SK-N-SH treated with all-trans-retinoic acid at 6 μM for 48 hours (cell line): ENCODE data around the gene OR1K1.

ENCODE experiments used
- ATAC-seq: fragments of 200-7000 bp; cut with Tn5 transposase; 3 replicates; pipeline ENCODE4 v1.9.1; 2020; ENCODE audit warnings: mild to moderate bottlenecking, moderate library complexity
- ARNTL ChIP-seq: fragments of 450-650 bp; formaldehyde crosslinking; IDR thresholded peaks from 2 replicates; pipeline ENCODE4 v1.5.0; 2020; ENCODE audit warnings: low read depth, mild to moderate bottlenecking, moderate library complexity, borderline replicate concordance
- BACH2 ChIP-seq: fragments of 250-450 bp; sonication (Bioruptor Pico); IDR thresholded peaks from 2 replicates; pipeline ENCODE4 v1.9.0; 2021; ENCODE audit warnings: mild to moderate bottlenecking, borderline replicate concordance
- CREB5 ChIP-seq: fragments of 250-450 bp; sonication (Bioruptor Pico); IDR thresholded peaks from 2 replicates; pipeline ENCODE4 v1.5.1; 2020; ENCODE audit warnings: low read depth, mild to moderate bottlenecking, moderate library complexity
- CSDC2 ChIP-seq: fragments of 250-450 bp; sonication (Bioruptor Pico); IDR thresholded peaks from 2 replicates; pipeline ENCODE4 v1.5.0; 2020; ENCODE audit warnings: mild to moderate bottlenecking, moderate library complexity
- CSRNP3 ChIP-seq: fragments of 250-450 bp; sonication (Bioruptor Pico); IDR thresholded peaks from 2 replicates; pipeline ENCODE4 v1.5.1; 2021; ENCODE audit warnings: mild to moderate bottlenecking, moderate library complexity
- ESRRG ChIP-seq: fragments of 250-450 bp; sonication (Bioruptor Pico); IDR thresholded peaks from 2 replicates; pipeline ENCODE4 v1.6.1; 2021; ENCODE audit warnings: mild to moderate bottlenecking
- GLIS3 ChIP-seq: fragments of 250-450 bp; sonication (Bioruptor Pico); IDR thresholded peaks from 2 replicates; pipeline ENCODE4 v1.5.0; 2020; ENCODE audit warnings: mild to moderate bottlenecking, moderate library complexity
- ISL1 ChIP-seq: fragments of 250-450 bp; sonication (Bioruptor Pico); IDR thresholded peaks from 2 replicates; pipeline ENCODE4 v2.1.2; 2022; ENCODE audit warnings: mild to moderate bottlenecking, moderate library complexity
- OSR1 ChIP-seq: fragments of 250-450 bp; sonication (Bioruptor Pico); IDR thresholded peaks from 2 replicates; pipeline ENCODE4 v1.8.0; 2022; ENCODE audit warnings: moderate library complexity, mild to moderate bottlenecking, inconsistent platforms
- SNAI2 ChIP-seq: fragments of 250-450 bp; sonication (Bioruptor Pico); IDR thresholded peaks from 2 replicates; pipeline ENCODE4 v1.5.0; 2020; ENCODE audit warnings: mild to moderate bottlenecking, moderate library complexity
- TOX ChIP-seq: fragments of 250-450 bp; sonication (Bioruptor Pico); IDR thresholded peaks from 2 replicates; pipeline ENCODE4 v1.8.0; 2021; ENCODE audit warnings: mild to moderate bottlenecking, moderate library complexity, borderline replicate concordance
- TSHZ2 ChIP-seq: fragments of 250-450 bp; sonication (Bioruptor Pico); IDR thresholded peaks from 2 replicates; pipeline ENCODE4 v1.5.0; 2020; ENCODE audit warnings: mild to moderate bottlenecking, moderate library complexity
- ZC3H10 ChIP-seq: fragments of 250-450 bp; sonication (Bioruptor Pico); IDR thresholded peaks from 2 replicates; pipeline ENCODE4 v1.5.1; 2021; ENCODE audit warnings: mild to moderate bottlenecking, moderate library complexity
- ZFP3 ChIP-seq: fragments of 250-450 bp; sonication (Bioruptor Pico); IDR thresholded peaks from 2 replicates; pipeline ENCODE4 v1.5.0; 2020; ENCODE audit warnings: mild to moderate bottlenecking, moderate library complexity
- ZFP30 ChIP-seq: fragments of 450-650 bp; formaldehyde crosslinking; IDR thresholded peaks from 2 replicates; pipeline ENCODE4 v1.5.0; 2022; ENCODE audit warnings: mild to moderate bottlenecking, moderate library complexity
- ZNF565 ChIP-seq: fragments of 450-650 bp; formaldehyde crosslinking; conservative IDR thresholded peaks from 2 replicates; pipeline ENCODE4 v1.5.0; 2020; ENCODE audit warnings: low read depth, mild to moderate bottlenecking, moderate library complexity
- ZNF70 ChIP-seq: fragments of 450-650 bp; formaldehyde crosslinking; IDR thresholded peaks from 2 replicates; pipeline ENCODE4 v1.5.0; 2020; ENCODE audit warnings: mild to moderate bottlenecking, moderate library complexity
- ZNF8 ChIP-seq: fragments of 450-650 bp; formaldehyde crosslinking; IDR thresholded peaks from 2 replicates; pipeline ENCODE4 v1.5.0; 2020; ENCODE audit warnings: mild to moderate bottlenecking, moderate library complexity
- TF ChIP-seq, protein P1 (sequence below): fragments of 250-450 bp; sonication (Bioruptor Pico); IDR thresholded peaks from 2 replicates; pipeline ENCODE4 v1.8.0; 2021; ENCODE audit warnings: low read depth, mild to moderate bottlenecking, moderate library complexity, borderline replicate concordance
- TF ChIP-seq, protein P2 (sequence below): fragments of 250-450 bp; sonication (Bioruptor Pico); IDR thresholded peaks from 2 replicates; pipeline ENCODE4 v1.8.0; 2020; ENCODE audit warnings: mild to moderate bottlenecking, moderate library complexity, borderline replicate concordance

The OR1K1 gene

GRCh38 chr9:122806661-122807060 lies 6.7 kb downstream of the OR1K1 start:
- TF ChIP-seq, protein P1, sequence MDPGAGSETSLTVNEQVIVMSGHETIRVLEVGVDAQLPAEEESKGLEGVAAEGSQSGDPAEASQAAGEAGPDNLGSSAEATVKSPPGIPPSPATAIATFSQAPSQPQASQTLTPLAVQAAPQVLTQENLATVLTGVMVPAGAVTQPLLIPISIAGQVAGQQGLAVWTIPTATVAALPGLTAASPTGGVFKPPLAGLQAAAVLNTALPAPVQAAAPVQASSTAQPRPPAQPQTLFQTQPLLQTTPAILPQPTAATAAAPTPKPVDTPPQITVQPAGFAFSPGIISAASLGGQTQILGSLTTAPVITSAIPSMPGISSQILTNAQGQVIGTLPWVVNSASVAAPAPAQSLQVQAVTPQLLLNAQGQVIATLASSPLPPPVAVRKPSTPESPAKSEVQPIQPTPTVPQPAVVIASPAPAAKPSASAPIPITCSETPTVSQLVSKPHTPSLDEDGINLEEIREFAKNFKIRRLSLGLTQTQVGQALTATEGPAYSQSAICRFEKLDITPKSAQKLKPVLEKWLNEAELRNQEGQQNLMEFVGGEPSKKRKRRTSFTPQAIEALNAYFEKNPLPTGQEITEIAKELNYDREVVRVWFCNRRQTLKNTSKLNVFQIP (CRISPR knock-in tag): no peak
- no peak for TF ChIP-seq CREB5 (CRISPR knock-in tag)
- TF ChIP-seq OSR1 (CRISPR knock-in tag): no peak
- no peak for TF ChIP-seq ZNF565 (CRISPR knock-in tag)
- TF ChIP-seq ZNF8 (CRISPR knock-in tag): no peak
- TF ChIP-seq ZFP30 (CRISPR knock-in tag): no peak
- no peak for TF ChIP-seq TSHZ2 (CRISPR knock-in tag)
- TF ChIP-seq ESRRG (CRISPR knock-in tag): no peak
- no peak for TF ChIP-seq ZNF70 (CRISPR knock-in tag)
- TF ChIP-seq TOX: no peak
- no peak for TF ChIP-seq GLIS3 (CRISPR knock-in tag)
- TF ChIP-seq ZFP3: no peak
- TF ChIP-seq CSDC2 (CRISPR knock-in tag): no peak
- TF ChIP-seq ZC3H10 (CRISPR knock-in tag): no peak
- no peak for TF ChIP-seq ARNTL (CRISPR knock-in tag)
- no peak for TF ChIP-seq ISL1
- TF ChIP-seq, protein P2, sequence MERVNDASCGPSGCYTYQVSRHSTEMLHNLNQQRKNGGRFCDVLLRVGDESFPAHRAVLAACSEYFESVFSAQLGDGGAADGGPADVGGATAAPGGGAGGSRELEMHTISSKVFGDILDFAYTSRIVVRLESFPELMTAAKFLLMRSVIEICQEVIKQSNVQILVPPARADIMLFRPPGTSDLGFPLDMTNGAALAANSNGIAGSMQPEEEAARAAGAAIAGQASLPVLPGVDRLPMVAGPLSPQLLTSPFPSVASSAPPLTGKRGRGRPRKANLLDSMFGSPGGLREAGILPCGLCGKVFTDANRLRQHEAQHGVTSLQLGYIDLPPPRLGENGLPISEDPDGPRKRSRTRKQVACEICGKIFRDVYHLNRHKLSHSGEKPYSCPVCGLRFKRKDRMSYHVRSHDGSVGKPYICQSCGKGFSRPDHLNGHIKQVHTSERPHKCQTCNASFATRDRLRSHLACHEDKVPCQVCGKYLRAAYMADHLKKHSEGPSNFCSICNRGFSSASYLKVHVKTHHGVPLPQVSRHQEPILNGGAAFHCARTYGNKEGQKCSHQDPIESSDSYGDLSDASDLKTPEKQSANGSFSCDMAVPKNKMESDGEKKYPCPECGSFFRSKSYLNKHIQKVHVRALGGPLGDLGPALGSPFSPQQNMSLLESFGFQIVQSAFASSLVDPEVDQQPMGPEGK (CRISPR knock-in tag): no peak
- TF ChIP-seq SNAI2 (CRISPR knock-in tag): no peak
- TF ChIP-seq CSRNP3 (CRISPR knock-in tag): no peak
- no peak for TF ChIP-seq BACH2
- ATAC-seq: no peak

GRCh38 chr9:122807271-122807900 lies 7.5 kb downstream of the OR1K1 start:
- TF ChIP-seq ARNTL (CRISPR knock-in tag) (no peak), GLIS3 (CRISPR knock-in tag) (no peak), ZC3H10 (CRISPR knock-in tag) (no peak), TSHZ2 (CRISPR knock-in tag) (no peak), ZFP30 (CRISPR knock-in tag) (no peak)
- no peak for ATAC-seq
